Fibroblast of mammary gland (primary cell): ENCODE measurements around the gene PCDHB7.
A peak's percentile ranks its signal among the peaks of the same experiment; 100 is the strongest.
"Not testable (repeated sequence)": the region's sequence is repeated elsewhere in the genome, so short reads cannot be mapped to it uniquely, and the experiment has no call there.

Source experiments
- DNase-seq: peaks from one replicate; pipeline ENCODE4 v3.0.0-alpha.2; 2010; ENCODE audit warnings: low read depth
- H3K4me3 ChIP-seq: 2 replicates; pipeline ENCODE4 v1.5.1; 2011; ENCODE audit warnings: low read depth, mild to moderate bottlenecking, low read length, moderate library complexity; ENCODE audit not compliant: control insufficient read depth
- TF ChIP-seq, protein P1 (sequence below): conservative IDR thresholded peaks from 2 replicates; pipeline ENCODE4 v1.5.1; 2011; ENCODE audit warnings: low read depth, low read length, inconsistent platforms; ENCODE audit not compliant: control insufficient read depth, insufficient read depth

Gene PCDHB7

DNA sequence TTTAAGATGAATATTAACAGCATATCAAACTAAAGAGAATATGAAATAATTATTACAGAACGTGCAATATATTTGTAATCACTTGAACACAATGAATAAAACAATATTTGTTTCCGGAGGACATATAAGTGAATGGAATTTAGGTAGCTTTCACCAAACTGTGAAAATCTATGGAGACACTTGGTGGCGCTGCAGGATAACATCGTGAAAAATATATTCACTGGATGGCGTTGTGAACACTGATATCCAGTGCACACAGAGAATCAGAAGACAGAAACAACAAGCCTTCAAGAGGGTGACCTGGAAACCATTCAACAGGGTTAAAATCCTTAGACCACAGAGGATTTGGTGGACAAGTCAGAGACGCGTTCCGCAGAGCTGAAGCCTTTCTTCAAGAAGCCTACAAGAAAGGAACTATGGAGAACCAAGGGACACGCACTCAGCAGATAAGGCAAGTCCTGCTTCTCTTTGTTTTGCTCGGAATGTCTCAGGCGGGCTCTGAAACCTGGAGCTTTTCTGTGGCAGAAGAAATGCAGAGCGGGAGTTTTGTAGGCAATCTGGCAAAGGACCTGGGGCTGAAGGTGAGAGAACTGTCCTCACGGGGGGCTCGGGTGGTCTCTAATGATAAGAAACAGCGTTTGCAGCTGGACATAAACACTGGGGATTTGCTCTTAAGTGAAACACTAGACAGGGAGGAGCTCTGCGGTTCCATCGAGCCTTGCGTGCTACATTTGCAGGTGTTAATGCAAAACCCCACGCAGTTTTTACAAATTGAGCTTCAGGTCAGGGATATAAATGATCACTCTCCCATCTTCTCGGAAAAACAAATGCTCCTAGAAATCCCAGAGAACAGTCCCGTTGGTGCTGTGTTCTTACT is 27.2 kb downstream of the PCDHB7 start, which contains the start of gene PCDHB11:
PCDHB11 (plus strand) TSS at position 269 of the 877 bp plus-strand sequence; CDS start at position 417, 148 bp downstream.
- no peak within 1 kb of the TSS for H3K4me3 ChIP-seq
- TF ChIP-seq, protein P1, sequence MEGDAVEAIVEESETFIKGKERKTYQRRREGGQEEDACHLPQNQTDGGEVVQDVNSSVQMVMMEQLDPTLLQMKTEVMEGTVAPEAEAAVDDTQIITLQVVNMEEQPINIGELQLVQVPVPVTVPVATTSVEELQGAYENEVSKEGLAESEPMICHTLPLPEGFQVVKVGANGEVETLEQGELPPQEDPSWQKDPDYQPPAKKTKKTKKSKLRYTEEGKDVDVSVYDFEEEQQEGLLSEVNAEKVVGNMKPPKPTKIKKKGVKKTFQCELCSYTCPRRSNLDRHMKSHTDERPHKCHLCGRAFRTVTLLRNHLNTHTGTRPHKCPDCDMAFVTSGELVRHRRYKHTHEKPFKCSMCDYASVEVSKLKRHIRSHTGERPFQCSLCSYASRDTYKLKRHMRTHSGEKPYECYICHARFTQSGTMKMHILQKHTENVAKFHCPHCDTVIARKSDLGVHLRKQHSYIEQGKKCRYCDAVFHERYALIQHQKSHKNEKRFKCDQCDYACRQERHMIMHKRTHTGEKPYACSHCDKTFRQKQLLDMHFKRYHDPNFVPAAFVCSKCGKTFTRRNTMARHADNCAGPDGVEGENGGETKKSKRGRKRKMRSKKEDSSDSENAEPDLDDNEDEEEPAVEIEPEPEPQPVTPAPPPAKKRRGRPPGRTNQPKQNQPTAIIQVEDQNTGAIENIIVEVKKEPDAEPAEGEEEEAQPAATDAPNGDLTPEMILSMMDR = no peak
- no peak for DNase-seq

DNA sequence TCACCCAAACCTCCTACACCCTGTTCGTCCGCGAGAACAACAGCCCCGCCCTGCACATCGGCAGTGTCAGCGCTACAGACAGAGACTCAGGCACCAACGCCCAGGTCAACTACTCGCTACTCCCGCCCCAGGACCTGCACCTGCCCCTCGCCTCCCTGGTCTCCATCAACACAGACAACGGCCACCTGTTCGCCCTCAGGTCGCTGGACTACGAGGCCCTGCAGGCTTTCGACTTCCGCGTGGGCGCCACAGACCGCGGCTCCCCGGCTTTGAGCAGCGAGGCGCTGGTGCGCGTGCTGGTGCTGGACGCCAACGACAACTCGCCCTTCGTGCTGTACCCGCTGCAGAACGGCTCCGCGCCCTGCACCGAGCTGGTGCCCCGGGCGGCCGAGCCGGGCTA is 28.7 kb downstream of the PCDHB7 start:
- not testable (repeated sequence) for H3K4me3 ChIP-seq, DNase-seq

DNA sequence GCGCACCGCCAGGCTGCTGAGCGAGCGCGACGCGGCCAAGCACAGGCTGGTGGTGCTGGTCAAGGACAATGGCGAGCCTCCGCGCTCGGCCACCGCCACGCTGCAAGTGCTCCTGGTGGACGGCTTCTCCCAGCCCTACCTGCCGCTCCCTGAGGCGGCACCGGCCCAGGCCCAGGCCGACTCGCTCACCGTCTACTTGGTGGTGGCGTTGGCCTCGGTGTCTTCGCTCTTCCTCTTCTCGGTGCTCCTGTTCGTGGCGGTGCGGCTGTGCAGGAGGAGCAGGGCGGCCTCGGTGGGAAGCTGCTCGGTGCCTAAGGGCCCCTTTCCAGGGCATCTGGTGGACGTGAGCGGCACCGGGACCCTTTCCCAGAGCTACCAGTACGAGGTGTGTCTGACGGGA is 29.2 kb downstream of the PCDHB7 start:
- not testable (repeated sequence) for H3K4me3 ChIP-seq, DNase-seq

DNA sequence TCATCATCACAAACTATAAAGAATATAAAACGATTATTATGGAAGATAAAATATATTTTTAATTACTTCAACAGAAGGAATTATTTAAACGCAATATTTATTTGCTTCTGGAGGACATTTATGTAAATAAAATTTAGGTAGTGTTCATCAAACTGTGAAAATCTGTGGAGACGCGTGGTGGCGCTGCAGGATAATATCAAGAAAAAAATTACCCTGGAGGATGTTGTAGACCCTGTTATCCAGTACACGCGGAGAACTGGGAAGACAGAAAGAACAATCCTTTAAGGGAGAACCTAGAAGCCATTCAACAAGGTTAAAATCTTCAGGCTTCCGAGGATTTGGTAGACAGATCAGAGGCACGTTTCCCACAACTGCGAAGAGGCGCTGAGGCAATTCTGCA is 36.0 kb downstream of the PCDHB7 start, which contains the start of gene PCDHB12:
PCDHB12 (plus strand) TSS at position 242 of the 400 bp plus-strand sequence. CDS start 189 bp downstream, outside the sequence.
- DNase-seq = no peak
- no peak within 1 kb of the TSS for H3K4me3 ChIP-seq
- TF ChIP-seq, protein P1 = no peak

DNA sequence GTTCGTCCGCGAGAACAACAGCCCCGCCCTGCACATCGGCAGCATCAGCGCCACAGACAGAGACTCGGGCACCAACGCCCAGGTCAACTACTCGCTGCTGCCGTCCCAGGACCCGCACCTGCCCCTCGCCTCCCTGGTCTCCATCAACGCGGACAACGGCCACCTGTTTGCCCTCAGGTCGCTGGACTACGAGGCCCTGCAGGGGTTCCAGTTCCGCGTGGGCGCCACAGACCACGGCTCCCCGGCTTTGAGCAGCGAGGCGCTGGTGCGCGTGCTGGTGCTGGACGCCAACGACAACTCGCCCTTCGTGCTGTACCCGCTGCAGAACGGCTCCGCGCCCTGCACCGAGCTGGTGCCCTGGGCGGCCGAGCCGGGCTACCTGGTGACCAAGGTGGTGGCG is 37.8 kb downstream of the PCDHB7 start:
- not testable (repeated sequence) for DNase-seq, H3K4me3 ChIP-seq

DNA sequence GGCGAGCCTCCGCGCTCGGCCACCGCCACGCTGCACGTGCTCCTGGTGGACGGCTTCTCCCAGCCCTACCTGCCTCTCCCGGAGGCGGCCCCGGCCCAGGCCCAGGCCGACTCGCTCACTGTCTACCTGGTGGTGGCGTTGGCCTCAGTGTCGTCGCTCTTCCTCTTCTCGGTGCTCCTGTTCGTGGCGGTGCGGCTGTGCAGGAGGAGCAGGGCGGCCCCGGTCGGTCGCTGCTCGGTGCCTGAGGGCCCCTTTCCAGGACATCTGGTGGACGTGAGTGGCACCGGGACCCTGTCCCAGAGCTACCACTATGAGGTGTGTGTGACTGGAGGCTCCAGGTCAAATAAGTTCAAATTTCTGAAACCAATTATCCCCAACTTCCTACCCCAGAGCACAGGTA is 38.4 kb downstream of the PCDHB7 start:
- DNase-seq = not testable (repeated sequence)

DNA sequence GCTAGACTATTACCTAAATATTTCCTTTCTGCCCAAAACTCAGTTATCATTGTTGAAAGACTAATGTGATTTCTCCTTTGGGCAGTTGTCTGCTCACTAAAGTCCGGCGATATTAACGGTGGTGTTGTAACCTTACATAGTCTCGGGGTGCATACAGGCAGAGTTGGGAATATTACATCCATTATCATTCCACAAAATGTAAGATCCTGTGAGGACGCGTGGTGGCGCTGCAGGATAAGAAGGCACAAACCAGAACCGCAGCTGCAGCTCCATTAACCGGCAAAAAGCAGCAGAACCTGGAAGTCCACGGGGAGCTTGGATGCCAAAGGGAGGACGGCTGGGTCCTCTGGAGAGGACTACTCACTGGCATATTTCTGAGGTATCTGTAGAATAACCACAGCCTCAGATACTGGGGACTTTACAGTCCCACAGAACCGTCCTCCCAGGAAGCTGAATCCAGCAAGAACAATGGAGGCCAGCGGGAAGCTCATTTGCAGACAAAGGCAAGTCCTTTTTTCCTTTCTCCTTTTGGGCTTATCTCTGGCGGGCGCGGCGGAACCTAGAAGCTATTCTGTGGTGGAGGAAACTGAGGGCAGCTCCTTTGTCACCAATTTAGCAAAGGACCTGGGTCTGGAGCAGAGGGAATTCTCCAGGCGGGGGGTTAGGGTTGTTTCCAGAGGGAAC is 41.4 kb downstream of the PCDHB7 start, which contains the start of gene PCDHB13:
PCDHB13 (plus strand) TSS at position 264 of the 684 bp plus-strand sequence; CDS start at position 469, 205 bp downstream.
- peak; percentile 15 for DNase-seq
- not testable (repeated sequence) for H3K4me3 ChIP-seq

More for the DNA sequence above, 38.4 kb downstream of the PCDHB7 start:
- H3K4me3 ChIP-seq = not testable (repeated sequence)

DNA sequence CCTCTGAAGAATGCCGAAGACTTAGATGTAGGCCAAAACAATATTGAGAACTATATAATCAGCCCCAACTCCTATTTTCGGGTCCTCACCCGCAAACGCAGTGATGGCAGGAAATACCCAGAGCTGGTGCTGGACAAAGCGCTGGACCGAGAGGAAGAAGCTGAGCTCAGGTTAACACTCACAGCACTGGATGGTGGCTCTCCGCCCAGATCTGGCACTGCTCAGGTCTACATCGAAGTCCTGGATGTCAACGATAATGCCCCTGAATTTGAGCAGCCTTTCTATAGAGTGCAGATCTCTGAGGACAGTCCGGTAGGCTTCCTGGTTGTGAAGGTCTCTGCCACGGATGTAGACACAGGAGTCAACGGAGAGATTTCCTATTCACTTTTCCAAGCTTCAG is 42.1 kb downstream of the PCDHB7 start:
- not testable (repeated sequence) for DNase-seq, H3K4me3 ChIP-seq

DNA sequence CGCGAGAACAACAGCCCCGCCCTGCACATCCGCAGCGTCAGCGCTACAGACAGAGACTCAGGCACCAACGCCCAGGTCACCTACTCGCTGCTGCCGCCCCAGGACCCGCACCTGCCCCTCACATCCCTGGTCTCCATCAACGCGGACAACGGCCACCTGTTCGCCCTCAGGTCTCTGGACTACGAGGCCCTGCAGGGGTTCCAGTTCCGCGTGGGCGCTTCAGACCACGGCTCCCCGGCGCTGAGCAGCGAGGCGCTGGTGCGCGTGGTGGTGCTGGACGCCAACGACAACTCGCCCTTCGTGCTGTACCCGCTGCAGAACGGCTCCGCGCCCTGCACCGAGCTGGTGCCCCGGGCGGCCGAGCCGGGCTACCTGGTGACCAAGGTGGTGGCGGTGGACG is 43.1 kb downstream of the PCDHB7 start:
- not testable (repeated sequence) for H3K4me3 ChIP-seq, DNase-seq

DNA sequence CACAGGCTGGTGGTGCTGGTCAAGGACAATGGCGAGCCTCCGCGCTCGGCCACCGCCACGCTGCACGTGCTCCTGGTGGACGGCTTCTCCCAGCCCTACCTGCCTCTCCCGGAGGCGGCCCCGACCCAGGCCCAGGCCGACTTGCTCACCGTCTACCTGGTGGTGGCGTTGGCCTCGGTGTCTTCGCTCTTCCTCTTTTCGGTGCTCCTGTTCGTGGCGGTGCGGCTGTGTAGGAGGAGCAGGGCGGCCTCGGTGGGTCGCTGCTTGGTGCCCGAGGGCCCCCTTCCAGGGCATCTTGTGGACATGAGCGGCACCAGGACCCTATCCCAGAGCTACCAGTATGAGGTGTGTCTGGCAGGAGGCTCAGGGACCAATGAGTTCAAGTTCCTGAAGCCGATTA is 43.6 kb downstream of the PCDHB7 start:
- not testable (repeated sequence) for H3K4me3 ChIP-seq, DNase-seq

DNA sequence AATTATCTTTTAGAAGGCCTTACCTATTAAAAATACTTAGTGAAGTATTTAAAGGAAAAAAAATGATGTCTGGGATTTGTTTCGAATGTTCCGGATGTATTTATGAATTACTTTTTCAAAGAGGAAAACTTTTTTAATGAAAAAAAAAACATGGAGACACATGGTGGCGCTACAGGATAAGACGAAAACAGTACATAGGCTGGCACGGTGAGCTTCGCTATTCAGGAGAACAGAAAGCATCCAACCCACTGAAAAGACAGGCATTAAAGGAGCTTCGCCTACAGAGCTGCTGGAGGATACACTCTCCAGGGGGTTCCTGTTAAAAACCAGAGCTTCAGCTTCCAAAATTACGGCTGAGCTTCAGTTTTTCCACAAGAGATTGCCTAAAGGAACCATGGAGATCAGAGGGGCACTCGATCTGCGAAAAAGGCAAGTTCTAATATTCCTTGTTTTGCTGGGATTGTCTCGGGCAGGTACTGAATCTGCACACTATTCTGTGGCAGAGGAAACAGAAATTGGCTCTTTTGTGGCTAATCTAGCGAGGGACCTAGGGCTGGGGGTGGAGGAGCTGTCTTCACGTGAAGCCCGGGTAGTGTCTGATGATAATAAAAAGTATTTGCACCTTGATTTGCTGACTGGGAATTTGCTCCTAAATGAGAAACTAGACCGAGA is 50.8 kb downstream of the PCDHB7 start, which contains the start of gene PCDHB14:
PCDHB14 (plus strand) TSS at position 232 of the 672 bp plus-strand sequence; CDS start at position 395, 163 bp downstream.
- TF ChIP-seq, protein P1 = no peak
- peak; percentile 22 for DNase-seq
- no peak within 1 kb of the TSS for H3K4me3 ChIP-seq

DNA sequence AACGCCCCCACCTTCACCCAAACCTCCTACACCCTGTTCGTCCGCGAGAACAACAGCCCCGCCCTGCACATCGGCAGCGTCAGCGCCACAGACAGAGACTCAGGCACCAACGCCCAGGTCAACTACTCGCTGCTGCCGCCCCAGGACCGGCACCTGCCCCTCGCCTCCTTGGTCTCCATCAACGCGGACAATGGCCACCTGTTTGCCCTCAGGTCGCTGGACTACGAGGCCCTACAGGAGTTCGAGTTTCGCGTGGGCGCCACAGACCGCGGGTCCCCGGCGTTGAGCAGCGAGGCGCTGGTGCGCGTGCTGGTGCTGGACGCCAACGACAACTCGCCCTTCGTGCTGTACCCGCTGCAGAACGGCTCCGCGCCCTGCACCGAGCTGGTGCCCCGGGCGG is 52.4 kb downstream of the PCDHB7 start:
- H3K4me3 ChIP-seq, DNase-seq: not testable (repeated sequence)

DNA sequence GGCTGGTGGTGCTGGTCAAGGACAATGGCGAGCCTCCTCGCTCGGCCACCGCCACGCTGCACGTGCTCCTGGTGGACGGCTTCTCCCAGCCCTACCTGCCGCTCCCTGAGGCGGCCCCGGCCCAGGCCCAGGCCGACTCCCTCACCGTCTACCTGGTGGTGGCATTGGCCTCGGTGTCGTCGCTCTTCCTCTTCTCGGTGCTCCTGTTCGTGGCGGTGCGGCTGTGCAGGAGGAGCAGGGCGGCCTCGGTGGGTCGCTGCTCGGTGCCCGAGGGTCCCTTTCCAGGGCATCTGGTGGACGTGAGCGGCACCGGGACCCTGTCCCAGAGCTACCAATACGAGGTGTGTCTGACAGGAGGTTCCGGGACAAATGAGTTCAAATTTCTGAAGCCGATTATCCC is 53.0 kb downstream of the PCDHB7 start:
- not testable (repeated sequence) for DNase-seq, H3K4me3 ChIP-seq
